ENCODE data around the gene DHRS7. TPM values are rescaled to one million over a fixed set of nuclear protein-coding genes. Genes with fewer than 3 reads are reported as not detected.

DHRS7 gene
- total and polyA plus RNA-seq, 9 of the 15 experiments (the other 6 are each of a cell fraction or from before 2014, with no cell fraction given), result 10.2 to 20.1 (median 15.7) TPM

- no peak for TF ChIP-seq CGGBP1 (CRISPR knock-in tag; IDR thresholded peaks at IDR 0.05)
- no peak for TF ChIP-seq STAT5B (CRISPR knock-in tag; IDR thresholded peaks at IDR 0.05)
- TF ChIP-seq NR2F6 (CRISPR knock-in tag; IDR thresholded peaks at IDR 0.05), result no peak
- no peak for TF ChIP-seq ZEB2 (IDR thresholded peaks at IDR 0.05)
- peak; percentile 19; the same call in 1 of the 2 replicates for TF ChIP-seq ESRRA (IDR thresholded peaks at IDR 0.05; ENCODE audit: borderline replicate concordance, low read depth)
- TF ChIP-seq ZNF785 (CRISPR knock-in tag; IDR thresholded peaks at IDR 0.05), result no peak
- TF ChIP-seq MTA1 (IDR thresholded peaks at IDR 0.05; ENCODE audit: borderline replicate concordance), result no peak
- peak; percentile 40; the same call in 1 of the 2 replicates for TF ChIP-seq CREM (IDR thresholded peaks at IDR 0.05; ENCODE audit: low read depth)
- no peak for TF ChIP-seq MGA (IDR thresholded peaks at IDR 0.05)
- no peak for TF ChIP-seq FIP1L1 (IDR thresholded peaks at IDR 0.05; ENCODE audit: low read depth, low read length, poor library complexity, severe bottlenecking)
- no peak for TF ChIP-seq BCLAF1 (IDR thresholded peaks at IDR 0.05; ENCODE audit: borderline replicate concordance in 1 of 2, control insufficient read depth in 1 of 2, low read depth in 2 of 2, low read length in 1 of 2)
- no peak for TF ChIP-seq KAT8 (IDR thresholded peaks at IDR 0.05; ENCODE audit: low read depth)
- no peak for TF ChIP-seq KLF10 (CRISPR knock-in tag; IDR thresholded peaks at IDR 0.05)
Observed at GRCh38 chr14:60164712-60165546, at the start of gene DHRS7 (continued).
